H1 (cell line): ENCODE measurements around the gene MPV17L2. TPM values are rescaled to one million over a fixed set of nuclear protein-coding genes. Genes with fewer than 3 reads are reported as not detected.

Experiments used
- CTCF ChIA-PET: fragments of 300-600 bp; sonication (Branson Sonifier 250); formaldehyde crosslinking; loops from one replicate; lab custom pipeline; 2021; ENCODE audit not compliant: partially characterized antibody; lab: Charles Lee
- POLR2A ChIA-PET: fragments of 300-600 bp; sonication (Branson Sonifier 250); formaldehyde crosslinking; loops from one replicate; lab custom pipeline; 2021; ENCODE audit warnings: inconsistent platforms; ENCODE audit not compliant: partially characterized antibody; lab: Charles Lee
- DNase-seq, 2 experiments: peaks; one replicate each; pipeline versions ENCODE4 v3.0.0 to v3.0.0-alpha.2; 2010 to 2022; ENCODE audit warnings: low spot score in 2 of 2, low read depth in 1 of 2, mixed read lengths in 1 of 2
- FAIRE-seq: peaks from 2 replicates; lab custom pipeline; 2011; peaks lifted over from hg19 to GRCh38; lab: Jason Lieb, UNC
- H2AFZ ChIP-seq: 2 replicates; pipeline ENCODE4 v1.8.1; 2012; ENCODE audit warnings: low read length, inconsistent platforms
- H2AK5ac ChIP-seq: 2 replicates; pipeline ENCODE4 v1.6.1; 2013; ENCODE audit warnings: low read depth, low read length
- H2BK120ac ChIP-seq: replicated peaks from 2 replicates; pipeline ENCODE3; 2013; ENCODE audit warnings: low read depth, low read length, inconsistent platforms
- H2BK12ac ChIP-seq: 2 replicates; pipeline ENCODE4 v1.6.1; 2013; ENCODE audit warnings: low read depth, low read length
- H2BK15ac ChIP-seq: 2 replicates; pipeline ENCODE4 v1.6.1; 2013; ENCODE audit warnings: low read length
- H2BK20ac ChIP-seq: 2 replicates; pipeline ENCODE4 v1.6.1; 2013; ENCODE audit warnings: low read length
- H2BK5ac ChIP-seq: 2 replicates; pipeline ENCODE4 v1.6.1; 2013; ENCODE audit warnings: low read depth, low read length
- H3K14ac ChIP-seq: 2 replicates; pipeline ENCODE4 v1.6.1; 2013; ENCODE audit warnings: inconsistent platforms; ENCODE audit not compliant: insufficient read length
- H3K18ac ChIP-seq: 2 replicates; pipeline ENCODE4 v1.6.1; 2013; ENCODE audit warnings: low read length; ENCODE audit errors: extremely low read depth
- H3K23ac ChIP-seq: 2 replicates; pipeline ENCODE4 v1.6.1; 2013; ENCODE audit warnings: inconsistent platforms; ENCODE audit not compliant: insufficient read length
- H3K23me2 ChIP-seq: 2 replicates; pipeline ENCODE4 v1.6.1; 2013; ENCODE audit warnings: low read depth, low read length
- H3K27ac ChIP-seq: 2 replicates; pipeline ENCODE4 v1.6.1; 2011; ENCODE audit warnings: low read depth, low read length, inconsistent platforms
- H3K27me3 ChIP-seq, 4 experiments: replicated peaks in 1 of 4; 1 replicate in 1 of 4; 2 replicates in 3 of 4; pipeline versions ENCODE4 v1.6.1 to v1.8.1; 2011 to 2013; ENCODE audit warnings: low read length in 3 of 4, mild to moderate bottlenecking in 3 of 4, inconsistent platforms in 2 of 4, mixed read lengths in 2 of 4, moderate library complexity in 1 of 4; ENCODE audit not compliant: control insufficient read depth in 3 of 4, insufficient read depth in 3 of 4; ENCODE audit errors: extremely low read depth in 1 of 4
- H3K36me3 ChIP-seq, 4 experiments: 2 replicates each; pipeline versions ENCODE4 v1.6.1 to v1.8.1; 2011 to 2013; ENCODE audit warnings: mild to moderate bottlenecking in 4 of 4, low read length in 3 of 4, moderate library complexity in 2 of 4, control low read depth in 1 of 4, inconsistent platforms in 1 of 4; ENCODE audit not compliant: insufficient read depth in 4 of 4, control insufficient read depth in 2 of 4
- H3K4ac ChIP-seq: replicated peaks from 2 replicates; pipeline ENCODE3; 2013; ENCODE audit warnings: low read length, low read depth, mixed read lengths, inconsistent platforms; ENCODE audit not compliant: insufficient read length
- H3K4me1 ChIP-seq, 4 experiments: replicated peaks in 1 of 4; 1 replicate in 1 of 4; 2 replicates in 3 of 4; pipeline versions ENCODE4 v1.6.1 to v1.8.1; 2011 to 2013; ENCODE audit warnings: low read length in 3 of 4, inconsistent platforms in 2 of 4, mixed read lengths in 1 of 4; ENCODE audit not compliant: insufficient read depth in 4 of 4, control insufficient read depth in 3 of 4
- H3K4me2 ChIP-seq, 2 experiments: 2 replicates each; pipeline versions ENCODE4 v1.6.1 to v1.8.1; 2011 to 2013; ENCODE audit warnings: low read depth in 2 of 2, low read length in 2 of 2, control low read depth in 1 of 2, inconsistent platforms in 1 of 2, mild to moderate bottlenecking in 1 of 2; ENCODE audit not compliant: insufficient read depth in 1 of 2
- H3K4me3 ChIP-seq, 4 experiments: fragments of 200-600, 300-600 bp in 1 of 4; sonication (generic), shearing (Covaris generic), sonication (Bioruptor Twin) in 1 of 4; 2 replicates each; pipeline versions ENCODE4 v1.5.1 to v1.8.1; 2011 to 2016; ENCODE audit warnings: low read length in 4 of 4, low read depth in 3 of 4, control low read depth in 2 of 4, inconsistent platforms in 2 of 4, mild to moderate bottlenecking in 2 of 4, mixed read lengths in 1 of 4, moderate library complexity in 1 of 4; ENCODE audit not compliant: insufficient read depth in 2 of 4; ENCODE audit errors: extremely low read depth in 1 of 4
- H3K56ac ChIP-seq: replicated peaks from 2 replicates; pipeline ENCODE3; 2013; ENCODE audit warnings: low read depth, mild to moderate bottlenecking, mixed read lengths, low read length, inconsistent platforms; ENCODE audit not compliant: insufficient read length
- H3K79me1 ChIP-seq: 2 replicates; pipeline ENCODE4 v1.6.1; 2013; ENCODE audit warnings: low read depth, low read length, control low read depth
- H3K79me2 ChIP-seq, 2 experiments: 2 replicates each; pipeline versions ENCODE4 v1.6.1 to v1.8.1; 2012 to 2013; ENCODE audit warnings: low read length in 2 of 2, mild to moderate bottlenecking in 2 of 2, inconsistent platforms in 1 of 2; ENCODE audit not compliant: insufficient read depth in 2 of 2, control insufficient read depth in 1 of 2
- H3K9ac ChIP-seq, 4 experiments: replicated peaks in 1 of 4; 1 replicate in 1 of 4; 2 replicates in 3 of 4; pipeline versions ENCODE4 v1.6.1 to v1.8.1; 2011 to 2013; ENCODE audit warnings: low read depth in 3 of 4, low read length in 3 of 4, control low read depth in 2 of 4, mild to moderate bottlenecking in 2 of 4, moderate library complexity in 2 of 4, inconsistent platforms in 1 of 4; ENCODE audit errors: extremely low read depth in 1 of 4
- H3K9me3 ChIP-seq, 2 experiments: 2 replicates each; pipeline versions ENCODE4 v1.6.1 to v1.8.1; 2012 to 2013; ENCODE audit warnings: mild to moderate bottlenecking in 2 of 2, moderate library complexity in 2 of 2, control low read depth in 1 of 2, inconsistent platforms in 1 of 2, low read depth in 1 of 2, low read length in 1 of 2, mixed read lengths in 1 of 2; ENCODE audit not compliant: insufficient read depth in 2 of 2
- H4K20me1 ChIP-seq, 2 experiments: replicated peaks in 1 of 2; 2 replicates each; pipeline versions ENCODE3 to v1.8.1; 2011 to 2013; ENCODE audit warnings: inconsistent platforms in 2 of 2, low read length in 2 of 2, mild to moderate bottlenecking in 1 of 2; ENCODE audit not compliant: insufficient read depth in 2 of 2, control insufficient read depth in 1 of 2
- H4K5ac ChIP-seq: 2 replicates; pipeline ENCODE4 v1.6.1; 2013; ENCODE audit warnings: low read length, low read depth, mixed read lengths, inconsistent platforms; ENCODE audit not compliant: insufficient read length
- H4K8ac ChIP-seq: 2 replicates; pipeline ENCODE4 v1.8.0; 2013; ENCODE audit warnings: mild to moderate bottlenecking, moderate library complexity, low read length, inconsistent platforms; ENCODE audit not compliant: insufficient read depth; ENCODE audit errors: extremely low read depth
- H4K91ac ChIP-seq: replicated peaks from 2 replicates; pipeline ENCODE3; 2013; ENCODE audit warnings: low read length, mixed read lengths, inconsistent platforms; ENCODE audit not compliant: insufficient read length
- E2F6 ChIP-seq: IDR thresholded peaks from 2 replicates; pipeline ENCODE4 v1.6.1; 2012; ENCODE audit warnings: inconsistent platforms
- GTF2F1 ChIP-seq: IDR thresholded peaks from 2 replicates; pipeline ENCODE4 v1.6.1; 2012; ENCODE audit warnings: low read depth, low read length, improper control_type of control experiment, borderline replicate concordance
- HDAC2 ChIP-seq, 2 experiments: fragments of 300-600 bp in 1 of 2; sonication (generic) in 1 of 2; IDR thresholded peaks; 2 replicates each; pipeline ENCODE4 v1.6.1; 2011 to 2012; ENCODE audit warnings: low read depth in 2 of 2, low read length in 2 of 2, mild to moderate bottlenecking in 2 of 2, moderate library complexity in 2 of 2, borderline replicate concordance in 1 of 2, inconsistent platforms in 1 of 2
- KDM1A ChIP-seq: fragments of 200-600, 300-600 bp; sonication (generic); IDR thresholded peaks from 2 replicates; pipeline ENCODE4 v1.7.1; 2016; ENCODE audit warnings: mild to moderate bottlenecking, low read length, borderline replicate concordance
- KDM4A ChIP-seq: IDR thresholded peaks from one replicate; pipeline ENCODE4 v1.7.1; 2012; ENCODE audit warnings: low read depth, mild to moderate bottlenecking, moderate library complexity, low read length, inconsistent platforms; ENCODE audit not compliant: severe bottlenecking
- POLR2A ChIP-seq, 2 experiments: IDR thresholded peaks; 1 replicate in 1 of 2; 2 replicates in 1 of 2; pipeline ENCODE4 v1.6.1; 2011; ENCODE audit warnings: low read depth in 2 of 2, low read length in 2 of 2, mild to moderate bottlenecking in 2 of 2; ENCODE audit errors: control extremely low read depth in 1 of 2
- POU5F1 ChIP-seq: IDR thresholded peaks from 2 replicates; pipeline ENCODE4 v1.6.1; 2011; ENCODE audit warnings: low read depth, mild to moderate bottlenecking, low read length, moderate library complexity
- RFX5 ChIP-seq: IDR thresholded peaks from 2 replicates; pipeline ENCODE4 v1.6.1; 2011; ENCODE audit warnings: low read depth, low read length, improper control_type of control experiment, borderline replicate concordance
- TAF7 ChIP-seq: optimal IDR thresholded peaks from 2 replicates; pipeline ENCODE3; 2011; ENCODE audit warnings: low read depth, mild to moderate bottlenecking, inconsistent platforms, low read length, moderate library complexity, borderline replicate concordance
- WGBS, 2 experiments: shearing (Covaris generic) in 1 of 2; methylation state at CpG; one replicate each; pipeline versions ENCODE4 v1.1.6 to v1.1.7; 2013 to 2015; ENCODE audit warnings: low lambda C conversion rate in 2 of 2, mixed read lengths in 2 of 2, inconsistent platforms in 1 of 2, low coverage in 1 of 2, missing lambda C conversion rate in 1 of 2; ENCODE audit not compliant: insufficient replicate concordance in 2 of 2, insufficient coverage in 1 of 2, insufficient read length in 1 of 2; ENCODE audit errors: extremely low coverage in 1 of 2, missing lambda C conversion rate in 1 of 2; 5-methylcytosine and 5-hydroxymethylcytosine counted together
- polyA plus RNA-seq, 7 experiments: library from polyadenylated mRNA; depleted of rRNA in 3 of 7; stranded (reverse) in 5 of 7; unstranded in 2 of 7; fragments of >200 nt in 5 of 7; fragments of 200-250 nt in 2 of 7; gene quantifications; 1 replicate in 5 of 7; 2 replicates in 1 of 7; 4 replicates in 1 of 7; pipeline versions ENCODE4 v1.2.1 to v1.2.3, GENCODE V29; 2011 to 2013; ENCODE audit warnings: missing spikeins in 2 of 7, mixed read lengths in 2 of 7
- total RNA-seq: library from RNA; stranded (reverse); fragmentation: NEBNext Ultra II Directional; extraction: Animal tissue kit (Norgen Biotek cat#: 25700); gene quantifications from 2 replicates; pipeline ENCODE4 v1.2.1, GENCODE V29; 2021

Gene MPV17L2
- total and polyA plus RNA-seq, 2 of the 8 experiments (the other 6 are each of a cell fraction or from before 2014, with no cell fraction given) = 24.2 to 82.6 TPM

- Histone ChIP-seq H3K18ac (peak overlapping the region; percentile 99), H4K5ac (no peak overlapping the region), H2BK12ac (0 out of 2 replicates have a peak overlapping the region, but pooled peaks have one; percentile 88), H3K4ac (no peak overlapping the region), H2BK120ac (no peak overlapping the region), H3K56ac (peak overlapping the region; percentile 97), H3K23ac (no peak overlapping the region), H3K9ac (peak overlapping the region in 3 of 4 experiments; percentile 82 to 85 (median 84); a peak in 5 of 7 replicates), H2AFZ (no peak overlapping the region; the same call in 1 of the 2 replicates), H3K79me1 (no peaks in the 10 kb centered on the region), H2BK5ac (peak overlapping the region; percentile 99), H3K4me3 (peak overlapping the region; percentile 54 to 77 (median 68)), H3K27me3 (peaks cover 10 to 23% (median 17%) of the 10 kb centered on the region in 4 experiments), H3K14ac (no peak overlapping the region), H2BK20ac (0 out of 2 replicates have a peak overlapping the region, but pooled peaks have one; percentile 34), H3K79me2 (no peaks in the 10 kb centered on the region), H3K23me2 (peaks cover 13% of the 10 kb centered on the region), H2BK15ac (0 out of 2 replicates have a peak overlapping the region, but pooled peaks have one; percentile 72), H3K4me1 (peaks cover 0 to 20% (median 16%) of the 10 kb centered on the region in 4 experiments; a peak in 6 of 7 replicates), H4K91ac (peak overlapping the region; percentile 95), H4K20me1 (no peaks in the 10 kb centered on the region), H3K9me3 (no peaks in the 10 kb centered on the region), H4K8ac (peak overlapping the region; percentile 94; the same call in 1 of the 2 replicates), H2AK5ac (no peak overlapping the region), H3K4me2 (peak overlapping the region; percentile 72 to 98), H3K27ac (peak overlapping the region; percentile 89), H3K36me3 (no peaks in the 10 kb centered on the region)
- WGBS, 2 experiments = 6% methylated on average over 77 of the region's 81 CpGs; no CpG with 5 or more reads in 1 of the 2 experiments
- FAIRE-seq = peak; percentile 98
- TF ChIP-seq KDM4A (peak; percentile 20), HDAC2 (IDR thresholded peaks at IDR 0.05; ENCODE audit: borderline replicate concordance in 1 of 2, low read depth in 2 of 2, low read length in 2 of 2) (0 out of 4 replicates have a peak, but pooled peaks of 1 of the 2 experiments have one; percentile 35), KDM1A (no peak), E2F6 (peak; percentile 31; the same call in 1 of the 2 replicates), GTF2F1 (no peak), POLR2A (IDR thresholded peaks at IDR 0.05; ENCODE audit: control extremely low read depth in 1 of 2, low read depth in 2 of 2, low read length in 2 of 2) (no peak), TAF7 (no peak), POU5F1 (no peak), RFX5 (no peak)
- ChIA-PET POLR2A (interaction anchor here (1.0 to 6.5 kb wide), 10 partner anchors 8 to 98 kb away, joined by 3 to 59 read pairs (median 8); partner anchors contain the start of genes JUND, LSM4 and RAB3A), CTCF (interaction anchor here (0.6 to 8.3 kb wide), 8 partner anchors 9 to 1257 kb away, joined by 3 to 87 read pairs (median 4); partner anchors contain the start of genes LSM4 and PIK3R2)
- DNase-seq = peak; percentile 99
Observed at GRCh38 chr19:18224525-18225354, 31.7 kb downstream of the MPV17L2 start.
